GM18505 (cell line): ENCODE results near the gene C10orf53.
"Not testable (repeated sequence)": the region's sequence is repeated elsewhere in the genome, so short reads cannot be mapped to it uniquely, and the experiment has no call there.

Source experiments
- ATAC-seq: cut with Tn5 transposase; IDR thresholded peaks from one replicate; pipeline ENCODE4 v1.9.1; 2021; ENCODE audit not compliant: unreplicated experiment
- POLR2A ChIP-seq: IDR thresholded peaks from 4 replicates; pipeline ENCODE4 v1.6.1; 2011; ENCODE audit warnings: borderline replicate concordance; ENCODE audit not compliant: insufficient read depth, insufficient read length; ENCODE audit errors: extremely low read depth

The C10orf53 gene

GRCh38 chr10:49657606-49658005 lies 21.8 kb upstream of the C10orf53 start:
- no peak for ATAC-seq
- TF ChIP-seq POLR2A = no peak

- no peak for ATAC-seq
- no peak for TF ChIP-seq POLR2A
Measured at GRCh38 chr10:49661140-49661856, 18.2 kb upstream of the C10orf53 start.

- no peak for TF ChIP-seq POLR2A
Measured at GRCh38 chr10:49662169-49662830, 17.2 kb upstream of the C10orf53 start.

GRCh38 chr10:49663596-49663995 lies 15.9 kb upstream of the C10orf53 start:
- ATAC-seq = no peak

More at GRCh38 chr10:49662169-49662830, 17.2 kb upstream of the C10orf53 start:
- no peak for ATAC-seq

GRCh38 chr10:49664006-49664841 lies 15.2 kb upstream of the C10orf53 start:
- no peak for TF ChIP-seq POLR2A
- ATAC-seq = no peak

More at GRCh38 chr10:49663596-49663995, 15.9 kb upstream of the C10orf53 start:
- no peak for TF ChIP-seq POLR2A

- no peak for ATAC-seq
- TF ChIP-seq POLR2A = no peak
Measured at GRCh38 chr10:49664842-49665355, 14.6 kb upstream of the C10orf53 start.

- ATAC-seq = no peak
- no peak for TF ChIP-seq POLR2A
Measured at GRCh38 chr10:49666054-49666615, 13.3 kb upstream of the C10orf53 start.

GRCh38 chr10:49666685-49667084 lies 12.8 kb upstream of the C10orf53 start:
- no peak for TF ChIP-seq POLR2A
- ATAC-seq = no peak

- no peak for ATAC-seq
- no peak for TF ChIP-seq POLR2A
Measured at GRCh38 chr10:49667991-49668390, 11.5 kb upstream of the C10orf53 start.

GRCh38 chr10:49668684-49669083 lies 10.8 kb upstream of the C10orf53 start:
- TF ChIP-seq POLR2A = no peak
- ATAC-seq = no peak

- ATAC-seq = no peak
- TF ChIP-seq POLR2A = no peak
Measured at GRCh38 chr10:49678827-49679479, 498 bp upstream of the C10orf53 start.

GRCh38 chr10:49682449-49682848 lies 3.0 kb downstream of the C10orf53 start:
- ATAC-seq = not testable (repeated sequence)

- no peak for TF ChIP-seq POLR2A
- ATAC-seq = no peak
Measured at GRCh38 chr10:49682879-49683278, 3.4 kb downstream of the C10orf53 start.
